GM12892 (cell line): ENCODE measurements around the gene ISY1.
"Not testable (repeated sequence)": the region's sequence is repeated elsewhere in the genome, so short reads cannot be mapped to it uniquely, and the experiment has no call there.

ENCODE experiments used
- POLR2A ChIP-seq: IDR thresholded peaks from 2 replicates; pipeline ENCODE4 v1.6.1; 2011; ENCODE audit warnings: low read depth, low read length, control low read depth
- POLR2AphosphoS5 ChIP-seq: IDR thresholded peaks from 2 replicates; pipeline ENCODE4 v1.6.1; 2011; ENCODE audit warnings: low read depth, low read length, control low read depth
- TAF1 ChIP-seq: IDR thresholded peaks from 2 replicates; pipeline ENCODE4 v1.6.1; 2011; ENCODE audit warnings: low read depth, mild to moderate bottlenecking, control low read depth, low read length, borderline replicate concordance

GRCh38 chr3:129136275-129136674 is 24.6 kb downstream of the ISY1 start:
- not testable (repeated sequence) for TF ChIP-seq POLR2AphosphoS5, POLR2A, TAF1
